ENCODE measurements around the gene BEX4. TPM values are rescaled to one million over a fixed set of nuclear protein-coding genes. Genes with fewer than 3 reads are reported as not detected.

Gene BEX4, protein sequence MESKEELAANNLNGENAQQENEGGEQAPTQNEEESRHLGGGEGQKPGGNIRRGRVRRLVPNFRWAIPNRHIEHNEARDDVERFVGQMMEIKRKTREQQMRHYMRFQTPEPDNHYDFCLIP
- total RNA-seq (2013; cell fraction: nucleolus; rRNA removed): 0.69 and 1.1 TPM in 2 replicates
- total RNA-seq (2014; rRNA removed) (2.5 and 2.8 TPM in 2 replicates), total RNA-seq (2014; rRNA removed; fragmentation: Illumina TruSeq; extraction: Trizol) (2.3 and 2.4 TPM in 2 replicates), total RNA-seq (2021) (1.7 and 2.0 TPM in 2 replicates), polyA plus RNA-seq (2011; rRNA removed) (0.79 and 1.4 TPM in 2 replicates), polyA plus RNA-seq (2014; fragmentation: Illumina TruSeq; extraction: Trizol) (3.2 and 4.4 TPM in 2 replicates), polyA plus RNA-seq (2014; fragmentation: Nextera tagmentation; extraction: Ambion mirVana) (1 to 10 TPM in 1 of 2 experiments, under 1 TPM in 1; 0.76 to 1.9 TPM), polyA plus RNA-seq (2014; rRNA removed) (2.5 and 2.9 TPM in 2 replicates), polyA plus RNA-seq (2016; fragmentation: Nextera tagmentation; extraction: Ambion mirVana) (1 to 10 TPM; 1.9 to 3.3 TPM), polyA minus RNA-seq (2011; rRNA and poly(A)+ RNA removed) (0.29 and 0.52 TPM in 2 replicates), Bru-seq, nascent RNA (percentile 51 among the genes with signal in this experiment), BruChase-seq, experiment 1, labeled RNA remaining after a 6-hour chase (percentile 59 among the genes with signal in this experiment), BruChase-seq, experiment 2, labeled RNA remaining after a 2-hour chase (percentile 57 among the genes with signal in this experiment)
- polyA plus RNA-seq (2011; ENCODE audit: low read depth): 13.3 TPM
- 0.20 and 0.37 TPM in 2 replicates for polyA plus RNA-seq (2011; cell fraction: cytosol; rRNA removed)
- 0.37 and 0.39 TPM in 2 replicates for polyA plus RNA-seq (2011; cell fraction: nucleus; rRNA removed)
- polyA plus RNA-seq (2012): 16.8 and 20.6 TPM in 2 replicates
- polyA minus RNA-seq (2011; cell fraction: cytosol; rRNA and poly(A)+ RNA removed): not detected in 2 replicates
- polyA minus RNA-seq (2011; cell fraction: nucleus; rRNA and poly(A)+ RNA removed): 0.24 TPM in 1 of 2 replicates, not detected in the other
- long read RNA-seq, experiment 1: 0 reads
- long read RNA-seq, experiment 2, partial matches to known transcripts: 0 of 1 reads
- long read RNA-seq, experiment 2, other reads (novel, unspliced or antisense): 0 of 1 reads

DNA sequence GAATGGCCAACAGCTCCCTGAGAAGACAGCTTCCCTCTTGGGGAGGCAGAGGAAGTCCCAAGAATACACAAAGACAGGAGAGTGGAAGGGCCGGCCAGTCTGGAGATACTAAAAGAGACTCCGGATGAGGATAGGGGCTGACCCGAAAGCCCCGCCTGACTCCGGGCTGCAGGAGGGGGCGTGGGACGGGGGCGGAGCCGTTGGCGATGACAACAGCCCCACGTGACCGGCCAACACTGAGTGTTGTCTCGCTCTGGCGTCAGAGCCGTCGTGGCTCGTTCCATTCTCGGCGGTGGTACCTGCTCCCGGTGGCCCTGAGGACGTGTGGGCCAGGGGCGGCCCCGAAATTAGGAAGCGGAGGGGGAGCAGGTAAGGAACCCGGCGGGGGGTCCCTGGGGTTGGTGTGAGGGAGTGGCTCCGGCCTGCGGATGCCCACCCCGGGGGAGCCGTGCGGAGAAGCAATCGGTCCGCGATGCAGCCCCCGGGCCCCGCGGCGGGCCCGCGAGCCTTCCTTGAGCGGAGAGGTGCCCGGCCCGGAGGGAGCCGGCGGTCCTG, at the start of gene BEX4:
TSS of gene BEX4 (plus strand) at position 239 of the 555 bp plus-strand sequence. CDS start 1,046 bp downstream, outside the sequence.
- in situ Hi-C loops (cut with MboI): loop anchor here (5.0 kb wide), 1 partner anchor 257 kb away; no protein-coding TSS in a partner anchor
- no TSS peak for BruUV-seq (replicated peaks)
- POLR2A ChIA-PET: no interaction called here
- TF ChIP-seq SP1 (IDR thresholded peaks at IDR 0.05; ENCODE audit: low read depth, low read length): no peak
- TF ChIP-seq CREB1 (IDR thresholded peaks at IDR 0.05; ENCODE audit: low read depth): peak; percentile 61; the same call in 1 of the 2 replicates
- TF ChIP-seq ZNF207 (IDR thresholded peaks at IDR 0.05; ENCODE audit: borderline replicate concordance): no peak
- peak in 1 of 2 experiments; percentile 70; a peak in 2 of 3 replicates for TF ChIP-seq EGR1 (IDR thresholded peaks at IDR 0.05; ENCODE audit: borderline replicate concordance in 1 of 2, low read depth in 2 of 2, low read length in 2 of 2)
- no peak for TF ChIP-seq SREBF1 (IDR thresholded peaks at IDR 0.05; ENCODE audit: low read length)
- no peak for TF ChIP-seq WRNIP1 (IDR thresholded peaks at IDR 0.05; ENCODE audit: borderline replicate concordance, low read depth, low read length)
- peak; percentile 60; the same call in 1 of the 2 replicates for TF ChIP-seq POLR2AphosphoS5 (IDR thresholded peaks at IDR 0.05; ENCODE audit: low read length)
- TF ChIP-seq BHLHE40 (IDR thresholded peaks at IDR 0.05; ENCODE audit: borderline replicate concordance in 1 of 2, low read depth in 2 of 2, low read length in 1 of 2): peak in 1 of 2 experiments; percentile 44; a peak in 1 of 4 replicates
- peak; percentile 22; the same call in 1 of the 2 replicates for TF ChIP-seq CREM (IDR thresholded peaks at IDR 0.05; ENCODE audit: low read depth)
- no peak for TF ChIP-seq ETV6 (conservative IDR thresholded peaks at IDR 0.05 in 1 of 2, IDR thresholded peaks at IDR 0.05 in 1 of 2; ENCODE audit: borderline replicate concordance in 1 of 2, low read depth in 1 of 2)
- TF ChIP-seq SMAD1 (IDR thresholded peaks at IDR 0.05; ENCODE audit: low read depth, partially characterized antibody): no peak
- no peak for TF ChIP-seq FOS (IDR thresholded peaks at IDR 0.05; ENCODE audit: borderline replicate concordance, extremely low read depth, insufficient read length)
- TF ChIP-seq YBX1 (IDR thresholded peaks at IDR 0.05): no peak
- TF ChIP-seq, protein P1, sequence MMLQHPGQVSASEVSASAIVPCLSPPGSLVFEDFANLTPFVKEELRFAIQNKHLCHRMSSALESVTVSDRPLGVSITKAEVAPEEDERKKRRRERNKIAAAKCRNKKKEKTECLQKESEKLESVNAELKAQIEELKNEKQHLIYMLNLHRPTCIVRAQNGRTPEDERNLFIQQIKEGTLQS (IDR thresholded peaks at IDR 0.05; ENCODE audit: borderline replicate concordance, extremely low read depth, low read depth, low read length): peak; percentile 29; the same call in 1 of the 2 replicates
- TF ChIP-seq RAD51 (IDR thresholded peaks at IDR 0.05): peak; percentile 44; the same call in 1 of the 2 replicates
- TF ChIP-seq, protein P2, sequence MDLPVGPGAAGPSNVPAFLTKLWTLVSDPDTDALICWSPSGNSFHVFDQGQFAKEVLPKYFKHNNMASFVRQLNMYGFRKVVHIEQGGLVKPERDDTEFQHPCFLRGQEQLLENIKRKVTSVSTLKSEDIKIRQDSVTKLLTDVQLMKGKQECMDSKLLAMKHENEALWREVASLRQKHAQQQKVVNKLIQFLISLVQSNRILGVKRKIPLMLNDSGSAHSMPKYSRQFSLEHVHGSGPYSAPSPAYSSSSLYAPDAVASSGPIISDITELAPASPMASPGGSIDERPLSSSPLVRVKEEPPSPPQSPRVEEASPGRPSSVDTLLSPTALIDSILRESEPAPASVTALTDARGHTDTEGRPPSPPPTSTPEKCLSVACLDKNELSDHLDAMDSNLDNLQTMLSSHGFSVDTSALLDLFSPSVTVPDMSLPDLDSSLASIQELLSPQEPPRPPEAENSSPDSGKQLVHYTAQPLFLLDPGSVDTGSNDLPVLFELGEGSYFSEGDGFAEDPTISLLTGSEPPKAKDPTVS (IDR thresholded peaks at IDR 0.05; ENCODE audit: low read depth, low read length): no peak
- peak; percentile 96 for TF ChIP-seq TAF1 (IDR thresholded peaks at IDR 0.05; ENCODE audit: borderline replicate concordance, low read depth, low read length)

More for the DNA sequence above, at the start of gene BEX4:
- peak; percentile 92 for ATAC-seq
- Histone ChIP-seq H3K27ac (ENCODE audit: control insufficient read depth, insufficient read depth) (no peak within 1 kb of the TSS), H3K4me2 (ENCODE audit: control insufficient read depth, insufficient read depth) (peak within 1 kb of the TSS; percentile 50), H3K79me2 (ENCODE audit: control insufficient read depth, insufficient read depth, low read length) (no peaks in the 10 kb centered on the region), H3K27me3 (replicated peaks in 1 of 2; ENCODE audit: control insufficient read depth in 2 of 2, insufficient read depth in 2 of 2, low read length in 1 of 2) (no peaks in the 10 kb centered on the region; a peak in 1 of 4 replicates), H3K36me3 (ENCODE audit: control insufficient read depth in 2 of 2, insufficient read depth in 2 of 2, low read length in 1 of 2) (no peaks in the 10 kb centered on the region), H2AFZ (ENCODE audit: control insufficient read depth, low read depth, low read length) (peak within 1 kb of the TSS; percentile 41), H3K9ac (ENCODE audit: control insufficient read depth, insufficient read depth, low read length) (peak within 1 kb of the TSS; percentile 39; the same call in 1 of the 2 replicates), H3K4me1 (ENCODE audit: control insufficient read depth, insufficient read depth, low read length) (no peaks in the 10 kb centered on the region), H4K20me1 (ENCODE audit: control insufficient read depth, insufficient read depth) (no peaks in the 10 kb centered on the region), H3K9me3 (replicated peaks; ENCODE audit: control insufficient read depth, insufficient read depth, low read length) (no peaks in the 10 kb centered on the region), H3K4me3 (peak within 1 kb of the TSS; percentile 31; the same call in 1 of the 2 replicates)
- peak; percentile 23 for FAIRE-seq
- WGBS (ENCODE audit: insufficient coverage, insufficient replicate concordance, low lambda C conversion rate, missing lambda C conversion rate): 30% methylated on average over 38 of the region's 45 CpGs
- ChIA-PET SMC1A (ENCODE audit: uncharacterized antibody, unreplicated experiment) (no interaction called here), RAD21 (ENCODE audit: unreplicated experiment) (no interaction called here), CTCF (no interaction called here)
- no peak for DNase-seq (ENCODE audit: low read depth, low spot score)
- intact Hi-C loops (cut with micrococcal nuclease; ENCODE audit: unreplicated experiment): no loop called here

Measured in GM12878 (cell line).